Omental fat pad (tissue), 4 donors: ENCODE results near the gene CCDC174. TPM values are rescaled to one million over a fixed set of nuclear protein-coding genes. Genes with fewer than 3 reads are reported as not detected.

Experiments used
- ATAC-seq: fragments of 150-250 bp; one replicate; pipeline ENCODE4 v1.9.1; 2016; ENCODE audit warnings: mild to moderate bottlenecking, moderate library complexity; ENCODE audit not compliant: low FRiP score
- DNase-seq: peaks from one replicate; pipeline ENCODE4 v3.0.0-alpha.2; 2019; ENCODE audit warnings: low spot score
- CTCF ChIP-seq, 3 donors: fragments of 450-650 bp; IDR thresholded peaks; one replicate each; pipeline ENCODE4 v1.5.1; 2016 to 2017; ENCODE audit warnings: antibody characterized with exemption in 3 of 3, mild to moderate bottlenecking in 3 of 3, moderate library complexity in 2 of 3
- total RNA-seq, 4 donors: library from RNA; depleted of rRNA; stranded (reverse); fragments of >200 nt; gene quantifications; one replicate each; pipeline ENCODE4 v1.1.0, GENCODE V29; 2016

Gene CCDC174
- total RNA-seq, 4 donors from 2014 or later = 11.0 to 28.1 (median 16.2) TPM

GRCh38 chr3:14640734-14641133 is 10.8 kb upstream of the CCDC174 start:
- no peak for TF ChIP-seq CTCF (IDR thresholded peaks at IDR 0.05)
- ATAC-seq (no peak), DNase-seq (no peak)

- ATAC-seq (no peak), DNase-seq (no peak)
- TF ChIP-seq CTCF (IDR thresholded peaks at IDR 0.05) = no peak
These were observed 10.2 kb upstream of the CCDC174 start for GRCh38 chr3:14641346-14641745.

GRCh38 chr3:14645453-14645852 is 6.1 kb upstream of the CCDC174 start:
- ATAC-seq (no peak), DNase-seq (no peak)
- TF ChIP-seq CTCF (IDR thresholded peaks at IDR 0.05) = no peak

- TF ChIP-seq CTCF (IDR thresholded peaks at IDR 0.05) = no peak
- ATAC-seq (no peak), DNase-seq (no peak)
These were observed 5.4 kb upstream of the CCDC174 start for GRCh38 chr3:14646131-14646573.

GRCh38 chr3:14646589-14647413 is 4.8 kb upstream of the CCDC174 start:
- DNase-seq (no peak), ATAC-seq (no peak)
- no peak for TF ChIP-seq CTCF (IDR thresholded peaks at IDR 0.05)

- ATAC-seq (no peak), DNase-seq (no peak)
- no peak for TF ChIP-seq CTCF (IDR thresholded peaks at IDR 0.05)
These were observed 3.3 kb upstream of the CCDC174 start for GRCh38 chr3:14647976-14648955.
